NT2/D1 (cell line): Measurements from ENCODE around the gene DNAJC22.

Experiments used
- SUZ12 ChIP-seq: IDR thresholded peaks from 2 replicates; pipeline ENCODE4 v1.6.1; 2011; ENCODE audit not compliant: insufficient read length, insufficient read depth; ENCODE audit errors: extremely low read depth
- YY1 ChIP-seq: IDR thresholded peaks from 2 replicates; pipeline ENCODE4 v1.6.1; 2011; ENCODE audit not compliant: insufficient read length, insufficient read depth
- ZNF274 ChIP-seq: IDR thresholded peaks from 2 replicates; pipeline ENCODE4 v1.6.1; 2011; ENCODE audit warnings: mild to moderate bottlenecking, low read depth, low read length

- TF ChIP-seq YY1 (no peak), ZNF274 (no peak), SUZ12 (no peak)
Measured at GRCh38 chr12:49338830-49339463, 7.7 kb upstream of the DNAJC22 start.
